GM18499 (cell line): ENCODE measurements around the gene AK4.

Experiments used
- ATAC-seq: cut with Tn5 transposase; IDR thresholded peaks from one replicate; pipeline ENCODE4 v1.9.1; 2021; ENCODE audit warnings: moderate number of reproducible peaks; ENCODE audit not compliant: insufficient read depth, unreplicated experiment

The AK4 gene

GRCh38 chr1:65175171-65176055, 27.4 kb downstream of the AK4 start:
- no peak for ATAC-seq

- no peak for ATAC-seq
These were observed 28.1 kb downstream of the AK4 start for GRCh38 chr1:65176056-65176450.

- no peak for ATAC-seq
These were observed 28.6 kb downstream of the AK4 start for GRCh38 chr1:65176591-65176990.

GRCh38 chr1:65177457-65177856, 29.5 kb downstream of the AK4 start:
- no peak for ATAC-seq

GRCh38 chr1:65178235-65178634, 30.2 kb downstream of the AK4 start:
- ATAC-seq, result no peak

GRCh38 chr1:65179148-65179547, 31.1 kb downstream of the AK4 start:
- ATAC-seq, result no peak

GRCh38 chr1:65180977-65181376, 33.0 kb downstream of the AK4 start:
- no peak for ATAC-seq

GRCh38 chr1:65182658-65183268, 34.8 kb downstream of the AK4 start:
- no peak for ATAC-seq

GRCh38 chr1:65189576-65190115, 41.6 kb downstream of the AK4 start:
- ATAC-seq, result no peak

GRCh38 chr1:65190229-65190628, 42.2 kb downstream of the AK4 start:
- ATAC-seq, result no peak

GRCh38 chr1:65193129-65193695, 45.2 kb downstream of the AK4 start:
- ATAC-seq, result no peak

- ATAC-seq, result no peak
These were observed 47.8 kb downstream of the AK4 start for GRCh38 chr1:65195495-65196417.

GRCh38 chr1:65196926-65197325, 48.9 kb downstream of the AK4 start:
- ATAC-seq, result no peak

- ATAC-seq, result no peak
These were observed 49.6 kb downstream of the AK4 start for GRCh38 chr1:65197636-65198035.

GRCh38 chr1:65198096-65198495, 50.1 kb downstream of the AK4 start:
- ATAC-seq, result no peak

- no peak for ATAC-seq
These were observed 52.4 kb downstream of the AK4 start for GRCh38 chr1:65200411-65200810.

- ATAC-seq, result no peak
These were observed 58.8 kb downstream of the AK4 start for GRCh38 chr1:65206836-65207235.

GRCh38 chr1:65207317-65207716, 59.3 kb downstream of the AK4 start:
- ATAC-seq, result peak; percentile 39

GRCh38 chr1:65208563-65208973, 60.6 kb downstream of the AK4 start:
- ATAC-seq, result no peak
